ENCODE results near the gene SEC22B. TPM values are rescaled to one million over a fixed set of nuclear protein-coding genes. Genes with fewer than 3 reads are reported as not detected.
A peak's percentile ranks its signal among the peaks of the same experiment; 100 is the strongest.
"Not testable (repeated sequence)": the region's sequence is repeated elsewhere in the genome, so short reads cannot be mapped to it uniquely, and the experiment has no call there.

The SEC22B gene
- total and polyA plus RNA-seq, 5 donors from 2014 or later, result 16.4 to 24.9 (median 19.5) TPM

DNA sequence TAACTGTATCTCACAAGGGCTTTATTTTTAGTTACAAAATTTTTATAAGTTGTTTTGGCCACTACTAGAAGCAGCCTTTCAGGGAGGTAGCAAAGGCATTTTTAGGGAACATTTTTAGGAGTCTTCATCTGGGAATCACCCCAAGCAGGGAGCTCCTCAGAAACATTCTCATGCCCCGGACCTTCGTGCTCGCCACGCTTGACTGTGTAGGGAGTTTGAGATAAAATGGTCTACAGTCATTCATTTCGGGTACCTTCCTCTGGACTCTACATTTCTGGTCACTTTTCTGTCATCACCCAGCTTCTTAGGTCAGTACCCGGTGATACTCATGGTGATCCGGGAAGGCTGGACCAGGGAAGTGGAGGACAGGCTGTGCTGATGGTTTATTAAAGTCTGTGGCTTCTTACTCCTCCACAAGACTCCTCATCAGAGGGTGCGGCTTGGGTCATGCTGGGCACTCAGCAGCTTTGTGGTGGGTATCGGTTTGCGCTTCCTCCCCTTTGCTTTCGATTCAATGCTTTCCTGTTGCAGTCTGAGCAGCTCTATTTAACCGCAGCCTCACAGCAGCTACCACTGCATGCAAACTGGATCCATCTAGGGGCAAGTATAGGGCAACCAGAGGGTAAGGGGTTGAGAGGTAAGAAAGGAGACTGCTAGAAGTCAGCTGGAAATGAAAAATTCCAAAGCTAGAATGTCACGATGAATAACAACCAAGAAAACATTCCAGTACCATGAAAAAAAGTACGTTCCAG lies 33.6 kb downstream of the SEC22B start:
- peak overlapping the region in 2 of 3 donors; percentile 62 to 79 for H3K27ac Mint-ChIP-seq
- not testable (repeated sequence) for H3K9me3 ChIP-seq (ENCODE audit: control insufficient read depth in 2 of 2, low read length in 2 of 2); H3K36me3 ChIP-seq (ENCODE audit: control insufficient read depth, insufficient read depth, low read length); H3K27me3 Mint-ChIP-seq; H3K27ac ChIP-seq (ENCODE audit: insufficient read depth, low read length, poor library complexity, severe bottlenecking); H3K36me3 Mint-ChIP-seq; H3K9me3 Mint-ChIP-seq; H3K27me3 ChIP-seq (ENCODE audit: control insufficient read depth, insufficient read depth, low read length)
- H3K4me3 Mint-ChIP-seq, result peak overlapping the region; percentile 25 to 83 (median 63)
- DNase-seq (peak; percentile 13 to 90 (median 60)), ATAC-seq (ENCODE audit: low read depth in 2 of 2) (peak; percentile 95 to 97)
- H3K4me1 Mint-ChIP-seq, result peaks cover 10 to 21% (median 17%) of the 10 kb centered on the region in 4 donors
- Histone ChIP-seq H3K4me1 (ENCODE audit: control insufficient read depth, insufficient read depth, low read length, poor library complexity, severe bottlenecking) (peaks cover 17% of the 10 kb centered on the region), H3K4me3 (ENCODE audit: low read depth, low read length) (peak overlapping the region; percentile 51)

DNA sequence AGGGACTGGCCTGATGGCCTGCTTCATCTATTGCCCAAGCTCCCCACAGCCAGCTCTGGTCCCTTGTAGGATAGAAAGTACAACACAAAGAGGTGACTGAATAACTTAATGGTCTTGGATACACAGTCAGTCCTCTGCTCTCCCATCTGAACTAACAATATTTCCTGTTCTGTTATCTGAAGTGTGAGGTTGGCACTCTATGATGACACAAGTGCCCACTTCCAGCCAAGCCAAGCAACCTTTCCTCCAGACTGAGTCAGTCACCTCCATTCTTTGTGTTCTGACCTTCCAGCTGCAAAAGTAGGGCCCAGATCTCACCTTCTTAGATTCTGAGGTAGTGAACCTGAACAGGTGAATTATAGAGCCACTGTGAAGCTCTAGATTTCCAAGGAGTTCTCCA lies 34.5 kb downstream of the SEC22B start:
- H3K27ac ChIP-seq (ENCODE audit: insufficient read depth, low read length, poor library complexity, severe bottlenecking); H3K27me3 ChIP-seq (ENCODE audit: control insufficient read depth, insufficient read depth, low read length); ATAC-seq (ENCODE audit: low read depth in 2 of 2); H3K36me3 Mint-ChIP-seq; H3K9me3 Mint-ChIP-seq; H3K36me3 ChIP-seq (ENCODE audit: control insufficient read depth, insufficient read depth, low read length); H3K4me3 ChIP-seq (ENCODE audit: low read depth, low read length); DNase-seq; H3K27me3 Mint-ChIP-seq; H3K9me3 ChIP-seq (ENCODE audit: control insufficient read depth in 2 of 2, low read length in 2 of 2): not testable (repeated sequence)
- peaks cover 10 to 21% (median 17%) of the 10 kb centered on the region in 4 donors for H3K4me1 Mint-ChIP-seq
- H3K4me3 Mint-ChIP-seq, result peak overlapping the region; percentile 25 to 54 (median 45)
- H3K4me1 ChIP-seq (ENCODE audit: control insufficient read depth, insufficient read depth, low read length, poor library complexity, severe bottlenecking), result peaks cover 17% of the 10 kb centered on the region
- H3K27ac Mint-ChIP-seq, result peak overlapping the region in 1 of 3 donors; percentile 79

DNA sequence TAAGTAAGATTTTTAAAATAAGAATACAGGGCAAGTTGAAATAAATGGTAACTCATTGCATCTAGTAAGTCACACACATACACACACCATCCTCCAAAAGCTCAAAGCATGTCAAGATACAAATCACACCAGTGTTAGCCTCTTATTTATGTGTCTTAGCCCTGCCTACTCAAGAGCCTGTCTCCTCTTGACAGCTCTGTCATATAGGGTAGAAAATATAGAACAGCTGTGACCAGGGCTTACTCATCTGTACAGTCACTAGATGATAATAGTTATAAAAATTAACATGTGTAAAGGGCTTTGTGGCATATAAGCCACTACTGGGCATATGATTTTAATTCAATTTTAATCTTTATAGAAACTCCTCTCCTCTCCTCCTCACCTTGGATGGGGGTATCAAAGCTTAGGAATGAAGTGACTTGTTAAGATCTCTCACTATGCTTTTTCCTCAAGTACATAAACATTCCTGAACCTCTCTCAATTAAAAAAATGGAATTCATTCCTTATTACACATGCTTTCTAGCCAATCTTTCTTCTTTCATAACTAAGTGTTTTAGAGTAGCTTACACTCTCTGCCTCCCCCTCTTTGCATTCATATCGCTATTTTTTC lies 35.6 kb downstream of the SEC22B start:
- not testable (repeated sequence) for H3K4me3 Mint-ChIP-seq; H3K9me3 Mint-ChIP-seq; H3K36me3 Mint-ChIP-seq; DNase-seq; H3K9me3 ChIP-seq (ENCODE audit: control insufficient read depth in 2 of 2, low read length in 2 of 2); H3K27me3 ChIP-seq (ENCODE audit: control insufficient read depth, insufficient read depth, low read length); H3K36me3 ChIP-seq (ENCODE audit: control insufficient read depth, insufficient read depth, low read length); H3K4me3 ChIP-seq (ENCODE audit: low read depth, low read length); H3K27me3 Mint-ChIP-seq; H3K27ac ChIP-seq (ENCODE audit: insufficient read depth, low read length, poor library complexity, severe bottlenecking); H3K27ac Mint-ChIP-seq; ATAC-seq (ENCODE audit: low read depth in 2 of 2)
- H3K4me1 Mint-ChIP-seq, result peaks cover 10 to 21% (median 17%) of the 10 kb centered on the region in 4 donors
- peaks cover 17% of the 10 kb centered on the region for H3K4me1 ChIP-seq (ENCODE audit: control insufficient read depth, insufficient read depth, low read length, poor library complexity, severe bottlenecking)

DNA sequence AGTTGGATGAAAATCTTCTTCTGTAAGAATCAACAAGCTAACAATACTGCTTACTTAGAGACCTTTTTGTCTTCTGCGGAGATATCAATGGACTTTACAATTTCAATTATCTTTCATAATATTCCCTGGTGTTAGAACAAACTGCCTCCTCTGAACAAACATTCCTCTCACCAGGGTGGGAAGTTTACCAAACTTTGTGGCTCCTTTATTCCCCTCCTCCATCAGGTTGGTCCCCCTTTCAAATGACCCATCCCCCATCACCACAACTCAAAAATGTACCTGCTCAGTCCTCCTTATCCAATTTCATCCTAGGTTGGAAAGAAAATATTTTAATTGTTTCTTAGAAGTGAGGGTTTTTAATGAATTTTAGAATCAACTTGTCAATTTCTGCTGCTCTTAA lies 40.2 kb downstream of the SEC22B start:
- H3K4me1 Mint-ChIP-seq; H3K9me3 Mint-ChIP-seq; H3K27ac ChIP-seq (ENCODE audit: insufficient read depth, low read length, poor library complexity, severe bottlenecking); H3K9me3 ChIP-seq (ENCODE audit: control insufficient read depth in 2 of 2, low read length in 2 of 2); H3K27ac Mint-ChIP-seq; H3K36me3 Mint-ChIP-seq; H3K4me3 Mint-ChIP-seq; H3K27me3 Mint-ChIP-seq; H3K4me1 ChIP-seq (ENCODE audit: control insufficient read depth, insufficient read depth, low read length, poor library complexity, severe bottlenecking); H3K36me3 ChIP-seq (ENCODE audit: control insufficient read depth, insufficient read depth, low read length); ATAC-seq (ENCODE audit: low read depth in 2 of 2); H3K4me3 ChIP-seq (ENCODE audit: low read depth, low read length); DNase-seq; H3K27me3 ChIP-seq (ENCODE audit: control insufficient read depth, insufficient read depth, low read length): not testable (repeated sequence)

DNA sequence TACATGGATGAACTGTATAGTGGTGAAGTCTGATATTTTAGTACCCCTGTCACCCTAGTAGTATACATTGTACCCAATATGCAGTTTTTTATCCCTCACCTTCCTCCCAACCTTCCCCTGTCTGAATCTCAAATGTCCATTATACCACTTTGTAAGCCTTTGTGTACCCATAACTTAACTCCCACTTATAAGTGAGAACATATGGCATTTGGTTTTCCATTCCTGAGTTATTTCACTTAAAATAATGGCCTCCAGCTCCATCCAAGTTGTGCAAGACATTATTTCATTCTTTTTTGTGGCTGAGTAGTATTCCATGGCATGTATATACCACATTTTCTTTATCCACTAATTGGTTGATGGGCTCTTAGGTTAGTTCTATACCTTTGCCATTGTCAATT lies 42.4 kb downstream of the SEC22B start:
- H3K9me3 Mint-ChIP-seq, H3K27ac Mint-ChIP-seq: not testable (repeated sequence)

DNA sequence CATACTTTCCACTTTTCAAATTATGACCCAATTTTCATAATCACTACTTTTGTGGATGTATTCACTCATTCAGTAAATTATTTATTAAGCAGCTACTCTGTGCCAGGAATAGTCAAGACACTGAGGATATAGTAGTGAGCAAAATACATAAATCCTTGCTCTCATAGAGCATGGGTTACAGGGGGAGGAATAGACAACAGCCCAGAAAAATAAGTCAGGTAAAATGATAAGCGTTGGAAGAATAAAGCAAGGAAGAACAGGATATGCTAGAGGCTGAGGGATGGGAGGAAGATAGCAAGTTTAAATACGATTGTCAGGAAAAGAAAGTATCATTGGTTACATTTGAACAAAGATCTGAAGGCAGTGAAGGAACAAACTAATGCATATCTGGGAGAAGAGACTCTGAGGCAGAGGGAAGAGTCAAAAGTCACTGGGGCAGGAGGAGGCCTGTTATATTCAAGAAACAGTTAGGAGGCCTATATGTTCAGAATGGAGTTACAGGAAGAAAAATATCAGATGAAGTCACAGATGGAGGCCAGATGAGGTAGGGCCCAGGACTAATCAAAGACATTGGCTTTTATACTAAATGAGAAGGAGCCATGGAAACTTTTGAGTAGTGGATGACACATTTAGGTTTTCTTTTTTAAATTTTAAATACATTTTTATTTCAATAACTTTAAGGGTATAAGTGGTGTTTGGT lies 42.9 kb downstream of the SEC22B start:
- H3K36me3 ChIP-seq (ENCODE audit: control insufficient read depth, insufficient read depth, low read length), result no peaks in the 10 kb centered on the region
- H3K27ac ChIP-seq (ENCODE audit: insufficient read depth, low read length, poor library complexity, severe bottlenecking), result no peak overlapping the region
- no peak overlapping the region for H3K27ac Mint-ChIP-seq
- peak overlapping the region in 1 of 4 donors; percentile 38 for H3K4me3 Mint-ChIP-seq
- peaks cover 4% of the 10 kb centered on the region for H3K27me3 Mint-ChIP-seq
- no peak overlapping the region for H3K4me3 ChIP-seq (ENCODE audit: low read depth, low read length)
- no peaks in the 10 kb centered on the region for H3K4me1 Mint-ChIP-seq
- H3K9me3 ChIP-seq (ENCODE audit: control insufficient read depth in 2 of 2, low read length in 2 of 2), result no peaks in the 10 kb centered on the region
- no peaks in the 10 kb centered on the region for H3K4me1 ChIP-seq (ENCODE audit: control insufficient read depth, insufficient read depth, low read length, poor library complexity, severe bottlenecking)
- H3K36me3 Mint-ChIP-seq, result no peaks in the 10 kb centered on the region
- H3K27me3 ChIP-seq (ENCODE audit: control insufficient read depth, insufficient read depth, low read length), result no peaks in the 10 kb centered on the region
- DNase-seq (no peak), ATAC-seq (ENCODE audit: low read depth in 2 of 2) (no peak)
- peaks cover 0 to 2% (median 0%) of the 10 kb centered on the region in 7 donors for H3K9me3 Mint-ChIP-seq

More for the DNA sequence above, 42.4 kb downstream of the SEC22B start:
- DNase-seq; H3K4me1 ChIP-seq (ENCODE audit: control insufficient read depth, insufficient read depth, low read length, poor library complexity, severe bottlenecking); H3K27ac ChIP-seq (ENCODE audit: insufficient read depth, low read length, poor library complexity, severe bottlenecking); H3K4me1 Mint-ChIP-seq; ATAC-seq (ENCODE audit: low read depth in 2 of 2); H3K4me3 ChIP-seq (ENCODE audit: low read depth, low read length); H3K4me3 Mint-ChIP-seq; H3K27me3 Mint-ChIP-seq; H3K36me3 ChIP-seq (ENCODE audit: control insufficient read depth, insufficient read depth, low read length); H3K27me3 ChIP-seq (ENCODE audit: control insufficient read depth, insufficient read depth, low read length); H3K9me3 ChIP-seq (ENCODE audit: control insufficient read depth in 2 of 2, low read length in 2 of 2); H3K36me3 Mint-ChIP-seq: not testable (repeated sequence)

DNA sequence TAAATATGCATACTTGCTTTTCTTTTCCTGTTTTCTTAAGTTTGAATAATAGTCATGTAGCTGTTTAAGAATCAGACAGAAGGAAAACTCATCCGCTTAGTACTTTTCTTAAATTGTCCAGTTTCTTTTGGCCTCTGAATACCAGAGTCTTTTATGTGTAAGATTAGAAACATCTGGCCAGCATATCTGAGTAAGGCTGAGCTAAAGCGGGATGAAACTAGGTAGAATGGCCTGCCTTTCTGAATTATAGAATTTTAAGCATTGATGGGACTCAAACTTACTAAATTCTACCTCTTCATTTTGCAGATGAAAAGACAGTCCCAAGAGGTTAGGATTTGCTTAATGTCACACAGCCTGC lies 43.9 kb downstream of the SEC22B start:
- H3K9me3 ChIP-seq (ENCODE audit: control insufficient read depth in 2 of 2, low read length in 2 of 2); H3K4me1 ChIP-seq (ENCODE audit: control insufficient read depth, insufficient read depth, low read length, poor library complexity, severe bottlenecking): not testable (repeated sequence)

More for the DNA sequence above, 43.9 kb downstream of the SEC22B start:
- H3K27ac Mint-ChIP-seq; H3K4me3 Mint-ChIP-seq; H3K36me3 Mint-ChIP-seq; H3K4me1 Mint-ChIP-seq; H3K27me3 Mint-ChIP-seq; ATAC-seq (ENCODE audit: low read depth in 2 of 2); H3K27me3 ChIP-seq (ENCODE audit: control insufficient read depth, insufficient read depth, low read length); H3K27ac ChIP-seq (ENCODE audit: insufficient read depth, low read length, poor library complexity, severe bottlenecking); H3K4me3 ChIP-seq (ENCODE audit: low read depth, low read length); H3K9me3 Mint-ChIP-seq; DNase-seq; H3K36me3 ChIP-seq (ENCODE audit: control insufficient read depth, insufficient read depth, low read length): not testable (repeated sequence)
